K562 (cell line): ENCODE results near the gene FIBIN. TPM values are rescaled to one million over a fixed set of nuclear protein-coding genes. Genes with fewer than 3 reads are reported as not detected.

Source experiments
- ATAC-seq: fragments of 200-7000 bp; cut with Tn5 transposase; 3 replicates; pipeline ENCODE4 v1.9.1; 2020; ENCODE audit warnings: moderate library complexity
- BruUV-seq: library from RNA; stranded (reverse); fragments of 400-500 nt; replicated peaks from 2 replicates; lab custom pipeline; 2021; lab: Mats Ljungman, UMichigan
- CTCF ChIA-PET: fragments of 300-600 bp; formaldehyde crosslinking; extraction: SDS; loops from one replicate; lab custom pipeline; 2021; ENCODE audit warnings: low intra/inter-chr PET ratio; lab: Yijun Ruan, JAX
- POLR2A ChIA-PET: fragments of 300-600, 350-650 bp; sonication (Branson Sonifier 250); formaldehyde crosslinking; extraction: SDS; loops from one replicate; lab custom pipeline; 2021; ENCODE audit warnings: antibody characterized with exemption, inconsistent platforms; lab: Yijun Ruan, JAX
- DNase-seq, 4 experiments: peaks; one replicate each; pipeline versions ENCODE4 v3.0.0 to v3.0.0-alpha.2; 2011 to 2018; ENCODE audit warnings: low spot score in 3 of 4, mixed read lengths in 3 of 4; ENCODE audit errors: extremely low read depth in 1 of 4
- FAIRE-seq: peaks from 2 replicates; lab custom pipeline; 2011; peaks lifted over from hg19 to GRCh38; lab: Jason Lieb, UNC
- H2AFZ ChIP-seq: 2 replicates; pipeline ENCODE4 v1.6.0; 2011; ENCODE audit warnings: low read depth, low read length, control low read depth, inconsistent platforms
- H3K27ac ChIP-seq: fragments of 200-600 bp; 3 replicates; pipeline ENCODE4 v1.8.0; 2011; ENCODE audit warnings: low read depth, mild to moderate bottlenecking, control low read depth, inconsistent platforms, low read length, moderate library complexity, mixed read lengths; ENCODE audit errors: extremely low read depth
- H3K27me3 ChIP-seq, 2 experiments: fragments of 300-600 bp in 1 of 2; 2 replicates in 1 of 2; 3 replicates in 1 of 2; pipeline versions ENCODE4 v1.6.0 to v1.8.0; 2011; ENCODE audit warnings: inconsistent platforms in 2 of 2, low read length in 2 of 2, mild to moderate bottlenecking in 1 of 2, mixed read lengths in 1 of 2, moderate library complexity in 1 of 2; ENCODE audit not compliant: control insufficient read depth in 2 of 2, insufficient read depth in 2 of 2
- H3K36me3 ChIP-seq: fragments of 300-600 bp; 3 replicates; pipeline ENCODE4 v1.8.0; 2011; ENCODE audit warnings: mild to moderate bottlenecking, low read length, inconsistent platforms; ENCODE audit not compliant: control insufficient read depth, insufficient read depth
- H3K4me1 ChIP-seq, 2 experiments: fragments of 200-600 bp in 1 of 2; replicated peaks in 1 of 2; 2 replicates in 1 of 2; 3 replicates in 1 of 2; pipeline versions ENCODE4 v1.5.1 to v1.8.0; 2011; ENCODE audit warnings: inconsistent platforms in 2 of 2, low read length in 2 of 2, mild to moderate bottlenecking in 1 of 2, mixed read lengths in 1 of 2, moderate library complexity in 1 of 2; ENCODE audit not compliant: control insufficient read depth in 2 of 2, insufficient read depth in 2 of 2
- H3K4me2 ChIP-seq: 2 replicates; pipeline ENCODE4 v1.6.1; 2011; ENCODE audit warnings: low read length, control low read depth, inconsistent platforms, mixed read lengths; ENCODE audit not compliant: insufficient read depth
- H3K4me3 ChIP-seq: fragments of 200-600 bp; sonication (generic), shearing (Covaris generic); 2 replicates; pipeline ENCODE4 v1.5.1; 2016; ENCODE audit warnings: control low read depth, inconsistent platforms
- H3K79me2 ChIP-seq: fragments of 200-600 bp; 3 replicates; pipeline ENCODE4 v1.8.0; 2011; ENCODE audit warnings: low read length, inconsistent platforms; ENCODE audit not compliant: control insufficient read depth, insufficient read depth
- H3K9ac ChIP-seq, 2 experiments: 2 replicates each; pipeline versions ENCODE4 v1.6.0 to v1.6.1; 2011; ENCODE audit warnings: low read depth in 2 of 2, low read length in 2 of 2, control low read depth in 1 of 2, inconsistent platforms in 1 of 2, mild to moderate bottlenecking in 1 of 2, mixed read lengths in 1 of 2; ENCODE audit not compliant: insufficient read depth in 1 of 2
- H3K9me1 ChIP-seq: one replicate; pipeline ENCODE4 v1.6.0; 2011; ENCODE audit warnings: inconsistent platforms, mild to moderate bottlenecking, low read length, moderate library complexity; ENCODE audit not compliant: control insufficient read depth, insufficient read depth
- H3K9me3 ChIP-seq: replicated peaks from 2 replicates; pipeline ENCODE4 v1.5.1; 2011; ENCODE audit warnings: low read depth, low read length, inconsistent platforms; ENCODE audit not compliant: control insufficient read depth, insufficient read depth
- H4K20me1 ChIP-seq: replicated peaks from 2 replicates; pipeline ENCODE4 v1.6.1; 2011; ENCODE audit warnings: low read length, inconsistent platforms, mixed read lengths; ENCODE audit not compliant: control insufficient read depth, insufficient read depth
- CCAR2 ChIP-seq: fragments of 200-400 bp; formaldehyde crosslinking; IDR thresholded peaks from 2 replicates; pipeline ENCODE4 v1.6.1; 2017; ENCODE audit warnings: mild to moderate bottlenecking, low read depth, low read length
- DNMT1 ChIP-seq: fragments of 450-650 bp; IDR thresholded peaks from 2 replicates; pipeline ENCODE4 v1.6.1; 2016; ENCODE audit warnings: antibody characterized with exemption, mild to moderate bottlenecking
- HDAC1 ChIP-seq, 2 experiments: fragments of 450-650 bp; IDR thresholded peaks; 2 replicates each; pipeline ENCODE4 v1.6.1; 2016 to 2017; ENCODE audit warnings: inconsistent platforms in 1 of 2, mild to moderate bottlenecking in 1 of 2, moderate library complexity in 1 of 2
- HNRNPK ChIP-seq: fragments of 200-400 bp; formaldehyde crosslinking; IDR thresholded peaks from one replicate; pipeline ENCODE4 v1.6.1; 2018; ENCODE audit warnings: mild to moderate bottlenecking, low read depth, low read length; ENCODE audit not compliant: poor library complexity, severe bottlenecking
- KLF1 ChIP-seq: fragments of 450-650 bp; IDR thresholded peaks from 2 replicates; pipeline ENCODE4 v1.6.1; 2016; ENCODE audit warnings: missing genetic modification characterization, missing compliant biosample characterization
- NCOA2 ChIP-seq, 2 experiments: fragments of 450-650 bp; IDR thresholded peaks; 2 replicates each; pipeline ENCODE4 v1.6.1; 2018; ENCODE audit warnings: mild to moderate bottlenecking in 2 of 2, moderate library complexity in 1 of 2; ENCODE audit not compliant: partially characterized antibody in 2 of 2
- NEUROD1 ChIP-seq: fragments of 150-350 bp; IDR thresholded peaks from 2 replicates; pipeline ENCODE4 v1.6.1; 2014; ENCODE audit warnings: borderline replicate concordance, low read length, low read depth; ENCODE audit not compliant: partially characterized antibody
- NFATC3 ChIP-seq: fragments of 450-650 bp; IDR thresholded peaks from 2 replicates; pipeline ENCODE4 v1.6.1; 2017; ENCODE audit warnings: mild to moderate bottlenecking
- NFYB ChIP-seq: IDR thresholded peaks from 2 replicates; pipeline ENCODE4 v1.6.1; 2011; ENCODE audit warnings: mild to moderate bottlenecking, moderate library complexity; ENCODE audit not compliant: insufficient read length; ENCODE audit errors: extremely low read depth
- SMC3 ChIP-seq: conservative IDR thresholded peaks from 2 replicates; pipeline ENCODE4 v1.6.1; 2011; ENCODE audit warnings: low read depth, low read length, improper control_type of control experiment; ENCODE audit not compliant: insufficient read depth
- ZBTB43 ChIP-seq: sonication (generic); formaldehyde crosslinking; IDR thresholded peaks from 2 replicates; pipeline ENCODE4 v1.8.0; 2023; ENCODE audit warnings: mild to moderate bottlenecking, missing genetic modification reagents
- ZBTB7A ChIP-seq: IDR thresholded peaks from 2 replicates; pipeline ENCODE4 v1.6.1; 2011; ENCODE audit warnings: low read depth, mild to moderate bottlenecking, low read length, moderate library complexity, borderline replicate concordance; ENCODE audit not compliant: control insufficient read depth
- ZNF280B ChIP-seq: fragments of 250-450 bp; sonication (Bioruptor Pico); IDR thresholded peaks from 2 replicates; pipeline ENCODE4 v1.5.1; 2021; ENCODE audit warnings: mild to moderate bottlenecking
- ZNF3 ChIP-seq: fragments of 250-450 bp; sonication (Bioruptor Pico); IDR thresholded peaks from 2 replicates; pipeline ENCODE4 v1.5.0; 2021; ENCODE audit warnings: mild to moderate bottlenecking, moderate library complexity
- ZNF316 ChIP-seq: fragments of 450-650 bp; IDR thresholded peaks from 2 replicates; pipeline ENCODE4 v1.6.1; 2016
- ZNF444 ChIP-seq: fragments of 250-450 bp; sonication (Bioruptor Pico); IDR thresholded peaks from 2 replicates; pipeline ENCODE4 v1.4.0; 2020; ENCODE audit warnings: mild to moderate bottlenecking, moderate library complexity
- ZNF639 ChIP-seq, 2 experiments: fragments of 200-800 bp in 1 of 2; sonication (Bioruptor generic) in 1 of 2; sonication (generic) in 1 of 2; formaldehyde crosslinking in 1 of 2; IDR thresholded peaks in 1 of 2; conservative IDR thresholded peaks in 1 of 2; 2 replicates each; pipeline versions ENCODE4 v1.5.0 to v1.6.1; 2016 to 2020; ENCODE audit warnings: missing compliant biosample characterization in 1 of 2, missing genetic modification characterization in 1 of 2, missing genetic modification reagents in 1 of 2
- ZNF699 ChIP-seq: fragments of 250-450 bp; sonication (Bioruptor Pico); IDR thresholded peaks from 2 replicates; pipeline ENCODE4 v1.8.0; 2021; ENCODE audit warnings: mild to moderate bottlenecking, moderate library complexity; ENCODE audit not compliant: insufficient replicate concordance
- ZNF75A ChIP-seq: fragments of 450-650 bp; formaldehyde crosslinking; IDR thresholded peaks from 2 replicates; pipeline ENCODE4 v1.4.0; 2020; ENCODE audit warnings: mild to moderate bottlenecking
- WGBS: fragments of 100-300 bp; shearing (Covaris generic); methylation state at CpG from one replicate; pipeline ENCODE4 v1.1.6; 2016; ENCODE audit warnings: low coverage, mixed read lengths; ENCODE audit not compliant: insufficient coverage; ENCODE audit errors: missing lambda C conversion rate; 5-methylcytosine and 5-hydroxymethylcytosine counted together
- in situ Hi-C: fragments of 300-500 bp; cut with MboI; formaldehyde crosslinking; loops from 4 replicates; pipeline ENCODE4 v1.15.0; 2018; ENCODE audit warnings: inconsistent platforms, mixed read lengths
- intact Hi-C: fragments of 100-400 bp; cut with micrococcal nuclease; formaldehyde crosslinking; loops from 2 replicates; pipeline ENCODE4 v1.14.2; 2022
- polyA plus RNA-seq, 8 experiments: library from polyadenylated mRNA; depleted of rRNA in 4 of 8; stranded (reverse) in 5 of 8; unstranded in 3 of 8; fragments of >200 nt; fragmentation: Nextera tagmentation in 2 of 8; fragmentation: Illumina TruSeq in 1 of 8; extraction: Ambion mirVana in 2 of 8; extraction: Trizol in 1 of 8; gene quantifications; 2 replicates each; pipeline versions ENCODE4 v1.2.1 to v1.2.3, GENCODE V29; 2011 to 2014; ENCODE audit warnings: inconsistent platforms in 1 of 8, missing spikeins in 1 of 8
- total RNA-seq, 7 experiments: library from RNA; depleted of rRNA in 6 of 7; stranded (reverse); fragments of >200 nt in 6 of 7; fragmentation: Illumina TruSeq in 2 of 7; extraction: Trizol in 2 of 7; gene quantifications; 2 replicates each; pipeline versions ENCODE4 v1.2.1 to v1.2.3, GENCODE V29; 2011 to 2021; ENCODE audit warnings: low replicate concordance in 1 of 7

Gene FIBIN
- total and polyA plus RNA-seq, 9 of the 15 experiments (the other 6 are each of a cell fraction or from before 2014, with no cell fraction given), result not detected

- no peak overlapping the region for H2AFZ ChIP-seq
- no peaks in the 10 kb centered on the region for H3K4me1 ChIP-seq
- DNase-seq, result no peak
- H4K20me1 ChIP-seq, result no peaks in the 10 kb centered on the region
- intact Hi-C loops, result no loop called here
- no peak overlapping the region for H3K9ac ChIP-seq
- CTCF ChIA-PET, result no interaction called here
- ATAC-seq, result no peak
- POLR2A ChIA-PET, result interaction anchor here (0.5 to 0.8 kb wide), 2 partner anchors 9 to 15 kb away, joined by 3 to 4 read pairs; no protein-coding TSS in a partner anchor
- no peak for FAIRE-seq
- H3K27me3 ChIP-seq, result no peaks in the 10 kb centered on the region
- H3K79me2 ChIP-seq, result no peaks in the 10 kb centered on the region
- 0% methylated on average over 5 of the region's 5 CpGs for WGBS
- no peak overlapping the region for H3K4me2 ChIP-seq
- H3K36me3 ChIP-seq, result no peaks in the 10 kb centered on the region
- in situ Hi-C loops, result no loop called here
- H3K27ac ChIP-seq, result no peak overlapping the region
- H3K9me3 ChIP-seq, result no peaks in the 10 kb centered on the region
- H3K9me1 ChIP-seq, result no peaks in the 10 kb centered on the region
- BruUV-seq, result no TSS peak
- no peak overlapping the region for H3K4me3 ChIP-seq
- TF ChIP-seq ZNF316 (no peak), ZNF75A (CRISPR knock-in tag) (no peak), SMC3 (no peak), DNMT1 (no peak), NCOA2 (IDR thresholded peaks at IDR 0.05; ENCODE audit: partially characterized antibody in 2 of 2) (no peak), HNRNPK (no peak), NFYB (no peak), NFATC3 (no peak), ZNF3 (CRISPR knock-in tag) (no peak), ZBTB7A (no peak), ZNF699 (CRISPR knock-in tag) (no peak), ZNF639 (CRISPR knock-in tag; conservative IDR thresholded peaks at IDR 0.05 in 1 of 2, IDR thresholded peaks at IDR 0.05 in 1 of 2) (no peak), NEUROD1 (no peak), HDAC1 (IDR thresholded peaks at IDR 0.05) (no peak), ZNF280B (no peak), ZNF444 (no peak), KLF1 (tag) (no peak), CCAR2 (no peak), ZBTB43 (CRISPR knock-in tag) (no peak)
These were observed 37.8 kb downstream of the FIBIN start for GRCh38 chr11:27031754-27032153.
